Measurements from ENCODE around the gene HIPK3.
A peak's percentile ranks its signal among the peaks of the same experiment; 100 is the strongest.
"Not testable (repeated sequence)": the region's sequence is repeated elsewhere in the genome, so short reads cannot be mapped to it uniquely, and the experiment has no call there.

The HIPK3 gene

GRCh38 chr11:33257160-33257896, at the start of gene HIPK3:
HIPK3 (plus strand) TSS chr11:33257381.
- DNase-seq: peak in 57 of 58 donors; percentile 28 to 88 (median 75)

GRCh38 chr11:33207408-33207985, 49.7 kb upstream of the HIPK3 start:
- DNase-seq: no peak

- DNase-seq: no peak
Observed at GRCh38 chr11:33208150-33208549, 49.0 kb upstream of the HIPK3 start.

GRCh38 chr11:33211153-33211552, 46.0 kb upstream of the HIPK3 start:
- no peak for DNase-seq

- DNase-seq: no peak
Observed at GRCh38 chr11:33211580-33211979, 45.6 kb upstream of the HIPK3 start.

- no peak for DNase-seq
Observed at GRCh38 chr11:33214187-33214586, 43.0 kb upstream of the HIPK3 start.

GRCh38 chr11:33214767-33215166, 42.4 kb upstream of the HIPK3 start:
- DNase-seq: no peak

GRCh38 chr11:33216676-33217075, 40.5 kb upstream of the HIPK3 start:
- not testable (repeated sequence) for DNase-seq

- DNase-seq: no peak
Observed at GRCh38 chr11:33222052-33222750, 35.0 kb upstream of the HIPK3 start.

- no peak for DNase-seq
Observed at GRCh38 chr11:33225371-33225770, 31.8 kb upstream of the HIPK3 start.

GRCh38 chr11:33227578-33228261, 29.5 kb upstream of the HIPK3 start:
- no peak for DNase-seq

GRCh38 chr11:33234397-33235190, 22.6 kb upstream of the HIPK3 start:
- no peak for DNase-seq

GRCh38 chr11:33237039-33237597, 20.1 kb upstream of the HIPK3 start:
- DNase-seq: no peak

GRCh38 chr11:33242575-33242974, 14.6 kb upstream of the HIPK3 start:
- no peak for DNase-seq

GRCh38 chr11:33243654-33244053, 13.5 kb upstream of the HIPK3 start:
- DNase-seq: not testable (repeated sequence)

GRCh38 chr11:33248416-33248971, 8.7 kb upstream of the HIPK3 start:
- DNase-seq: no peak

GRCh38 chr11:33256031-33256812, 959 bp upstream of the HIPK3 start:
- peak in 1 of 58 donors; percentile 4 for DNase-seq

- no peak for DNase-seq
Observed at GRCh38 chr11:33256813-33257159, 395 bp upstream of the HIPK3 start.

- DNase-seq: peak in 56 of 58 donors; percentile 27 to 89 (median 73)
Observed at GRCh38 chr11:33257897-33258630, 883 bp downstream of the HIPK3 start.
